Measurements from ENCODE around the gene NISCH.

DNA sequence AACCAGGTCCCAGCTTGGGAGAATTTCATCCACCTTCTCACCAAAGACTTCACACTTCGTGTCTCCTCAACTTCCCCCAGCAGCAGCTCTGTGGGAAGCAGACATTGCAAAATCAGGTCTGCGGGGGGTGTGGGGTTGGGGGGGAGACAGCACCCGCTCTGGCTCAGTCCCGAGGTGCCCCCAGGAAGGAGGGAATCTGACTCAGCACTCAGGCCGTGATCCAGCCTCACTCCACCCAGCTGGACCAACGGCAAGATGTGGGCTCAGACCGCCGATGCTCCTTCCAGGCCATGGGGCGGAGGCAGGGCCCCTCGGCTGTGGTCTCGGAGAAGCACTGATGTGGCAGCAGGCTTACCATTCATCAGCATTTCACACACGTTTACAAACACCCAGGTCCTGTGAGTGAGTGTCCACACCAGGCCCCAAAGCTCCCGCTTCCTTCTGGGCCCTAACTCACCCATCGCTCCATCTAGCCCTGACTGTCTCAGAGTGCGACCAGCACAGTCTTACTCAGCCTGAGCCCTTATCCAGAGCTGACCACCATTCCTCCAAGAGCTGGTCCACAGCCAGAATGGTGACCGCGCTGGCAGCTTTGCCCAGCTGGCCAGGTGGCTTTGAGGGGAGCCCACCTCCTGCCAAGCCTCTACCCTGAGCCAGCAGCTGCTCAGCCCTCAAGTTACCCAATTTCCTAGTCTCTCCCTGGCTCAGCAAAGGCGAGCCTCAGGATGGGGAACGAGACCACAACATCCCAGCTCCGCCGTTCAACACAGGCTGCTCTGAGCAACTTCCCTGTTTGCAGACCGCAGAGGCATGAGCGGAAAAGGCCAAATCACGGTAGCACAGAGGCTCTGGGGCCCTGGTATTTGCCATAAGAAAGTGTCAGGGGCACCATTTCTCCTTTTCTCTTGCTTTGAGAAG lies 43.0 kb downstream of the NISCH start:
- TF ChIP-seq, protein P1, sequence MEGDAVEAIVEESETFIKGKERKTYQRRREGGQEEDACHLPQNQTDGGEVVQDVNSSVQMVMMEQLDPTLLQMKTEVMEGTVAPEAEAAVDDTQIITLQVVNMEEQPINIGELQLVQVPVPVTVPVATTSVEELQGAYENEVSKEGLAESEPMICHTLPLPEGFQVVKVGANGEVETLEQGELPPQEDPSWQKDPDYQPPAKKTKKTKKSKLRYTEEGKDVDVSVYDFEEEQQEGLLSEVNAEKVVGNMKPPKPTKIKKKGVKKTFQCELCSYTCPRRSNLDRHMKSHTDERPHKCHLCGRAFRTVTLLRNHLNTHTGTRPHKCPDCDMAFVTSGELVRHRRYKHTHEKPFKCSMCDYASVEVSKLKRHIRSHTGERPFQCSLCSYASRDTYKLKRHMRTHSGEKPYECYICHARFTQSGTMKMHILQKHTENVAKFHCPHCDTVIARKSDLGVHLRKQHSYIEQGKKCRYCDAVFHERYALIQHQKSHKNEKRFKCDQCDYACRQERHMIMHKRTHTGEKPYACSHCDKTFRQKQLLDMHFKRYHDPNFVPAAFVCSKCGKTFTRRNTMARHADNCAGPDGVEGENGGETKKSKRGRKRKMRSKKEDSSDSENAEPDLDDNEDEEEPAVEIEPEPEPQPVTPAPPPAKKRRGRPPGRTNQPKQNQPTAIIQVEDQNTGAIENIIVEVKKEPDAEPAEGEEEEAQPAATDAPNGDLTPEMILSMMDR (IDR thresholded peaks at IDR 0.05; ENCODE audit: insufficient read depth, low read length) = no peak
- TF ChIP-seq POLR2AphosphoS5 (IDR thresholded peaks at IDR 0.05; ENCODE audit: low read depth) = peak; percentile 98
- TF ChIP-seq, protein P2, sequence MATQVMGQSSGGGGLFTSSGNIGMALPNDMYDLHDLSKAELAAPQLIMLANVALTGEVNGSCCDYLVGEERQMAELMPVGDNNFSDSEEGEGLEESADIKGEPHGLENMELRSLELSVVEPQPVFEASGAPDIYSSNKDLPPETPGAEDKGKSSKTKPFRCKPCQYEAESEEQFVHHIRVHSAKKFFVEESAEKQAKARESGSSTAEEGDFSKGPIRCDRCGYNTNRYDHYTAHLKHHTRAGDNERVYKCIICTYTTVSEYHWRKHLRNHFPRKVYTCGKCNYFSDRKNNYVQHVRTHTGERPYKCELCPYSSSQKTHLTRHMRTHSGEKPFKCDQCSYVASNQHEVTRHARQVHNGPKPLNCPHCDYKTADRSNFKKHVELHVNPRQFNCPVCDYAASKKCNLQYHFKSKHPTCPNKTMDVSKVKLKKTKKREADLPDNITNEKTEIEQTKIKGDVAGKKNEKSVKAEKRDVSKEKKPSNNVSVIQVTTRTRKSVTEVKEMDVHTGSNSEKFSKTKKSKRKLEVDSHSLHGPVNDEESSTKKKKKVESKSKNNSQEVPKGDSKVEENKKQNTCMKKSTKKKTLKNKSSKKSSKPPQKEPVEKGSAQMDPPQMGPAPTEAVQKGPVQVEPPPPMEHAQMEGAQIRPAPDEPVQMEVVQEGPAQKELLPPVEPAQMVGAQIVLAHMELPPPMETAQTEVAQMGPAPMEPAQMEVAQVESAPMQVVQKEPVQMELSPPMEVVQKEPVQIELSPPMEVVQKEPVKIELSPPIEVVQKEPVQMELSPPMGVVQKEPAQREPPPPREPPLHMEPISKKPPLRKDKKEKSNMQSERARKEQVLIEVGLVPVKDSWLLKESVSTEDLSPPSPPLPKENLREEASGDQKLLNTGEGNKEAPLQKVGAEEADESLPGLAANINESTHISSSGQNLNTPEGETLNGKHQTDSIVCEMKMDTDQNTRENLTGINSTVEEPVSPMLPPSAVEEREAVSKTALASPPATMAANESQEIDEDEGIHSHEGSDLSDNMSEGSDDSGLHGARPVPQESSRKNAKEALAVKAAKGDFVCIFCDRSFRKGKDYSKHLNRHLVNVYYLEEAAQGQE (IDR thresholded peaks at IDR 0.05; ENCODE audit: insufficient replicate concordance, low read depth) = no peak
- peak; percentile 83; the same call in 1 of the 2 replicates for TF ChIP-seq SPI1 (IDR thresholded peaks at IDR 0.05; ENCODE audit: borderline replicate concordance, low read depth)

Data from HL-60 (cell line).